Activated T-cell treated with anti-CD3 and anti-CD28 coated beads for 24 hours (primary cell): ENCODE results near the gene CD99L2.

ENCODE experiments used
- DNase-seq: peaks from one replicate; pipeline ENCODE4 v3.0.0-alpha.2; 2020; ENCODE audit warnings: low read depth

CD99L2 gene

DNA sequence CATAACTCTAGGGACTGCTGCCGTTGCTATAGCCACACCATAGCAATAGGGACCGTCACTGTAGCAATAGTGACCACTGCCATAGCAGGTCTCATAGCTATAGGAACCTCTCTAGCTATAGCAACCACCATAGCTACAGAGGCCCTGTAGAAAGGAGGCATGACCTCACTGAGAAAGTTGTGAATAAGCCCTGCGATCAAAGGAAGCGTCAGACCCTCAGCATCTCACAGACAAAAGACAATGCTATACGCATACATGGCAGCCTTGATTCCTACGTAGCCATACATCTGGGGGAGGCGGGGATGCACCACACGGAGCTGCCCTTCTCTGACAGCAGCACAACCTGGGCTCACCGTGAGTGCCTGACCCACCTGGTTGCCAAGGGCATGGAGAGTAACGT lies 116.8 kb downstream of the CD99L2 start:
- no peak for DNase-seq

DNA sequence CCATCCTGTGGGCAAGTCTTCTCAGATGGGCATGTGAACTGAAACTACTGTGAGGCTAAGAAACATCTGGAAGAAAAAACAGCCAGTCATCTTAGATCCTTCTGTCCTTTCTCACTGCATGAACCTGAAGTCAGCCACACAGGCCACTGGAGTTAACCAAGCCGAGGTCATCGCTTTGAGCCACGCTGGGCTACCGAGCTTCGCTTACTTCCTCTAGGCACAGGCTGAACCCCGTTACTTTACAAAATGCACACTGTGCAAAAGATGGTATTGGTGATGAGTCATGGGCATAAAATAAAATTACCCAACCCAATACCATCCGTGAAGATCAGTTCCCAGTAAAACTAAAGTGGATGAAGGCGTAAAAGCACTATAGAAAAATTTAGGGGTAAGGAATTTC lies 119.1 kb downstream of the CD99L2 start:
- DNase-seq = no peak

DNA sequence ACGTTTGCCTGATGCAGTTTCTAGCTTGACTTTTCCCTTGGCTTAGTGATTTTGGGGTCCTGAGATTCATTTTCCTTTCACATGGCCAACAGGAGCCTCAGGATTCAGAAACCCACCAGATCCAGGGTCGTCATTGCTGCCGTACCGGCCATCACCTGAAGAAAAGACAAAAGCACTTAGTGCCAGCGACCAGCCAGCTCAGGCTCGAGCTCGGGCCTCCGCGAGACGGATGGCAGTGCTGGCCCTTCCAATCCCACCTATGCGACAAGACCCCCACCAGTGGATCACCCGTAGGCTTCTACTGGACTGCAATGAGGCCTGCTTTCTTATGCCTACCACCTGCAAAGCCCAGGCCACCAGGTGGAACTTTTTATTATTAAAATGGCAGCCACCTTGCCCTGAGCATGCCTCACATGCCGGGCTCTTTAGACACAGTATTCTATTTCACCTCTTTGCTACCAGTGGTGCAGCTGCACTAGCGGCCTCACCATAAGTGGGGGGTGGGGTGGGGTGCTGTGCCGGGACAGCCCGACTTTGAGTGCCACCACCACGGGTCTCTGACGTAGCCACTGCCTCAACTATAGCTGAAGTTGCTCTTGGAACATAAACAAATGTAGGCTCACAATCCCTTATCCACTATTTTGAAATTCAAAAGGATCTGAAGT lies 121.0 kb downstream of the CD99L2 start:
- no peak for DNase-seq

DNA sequence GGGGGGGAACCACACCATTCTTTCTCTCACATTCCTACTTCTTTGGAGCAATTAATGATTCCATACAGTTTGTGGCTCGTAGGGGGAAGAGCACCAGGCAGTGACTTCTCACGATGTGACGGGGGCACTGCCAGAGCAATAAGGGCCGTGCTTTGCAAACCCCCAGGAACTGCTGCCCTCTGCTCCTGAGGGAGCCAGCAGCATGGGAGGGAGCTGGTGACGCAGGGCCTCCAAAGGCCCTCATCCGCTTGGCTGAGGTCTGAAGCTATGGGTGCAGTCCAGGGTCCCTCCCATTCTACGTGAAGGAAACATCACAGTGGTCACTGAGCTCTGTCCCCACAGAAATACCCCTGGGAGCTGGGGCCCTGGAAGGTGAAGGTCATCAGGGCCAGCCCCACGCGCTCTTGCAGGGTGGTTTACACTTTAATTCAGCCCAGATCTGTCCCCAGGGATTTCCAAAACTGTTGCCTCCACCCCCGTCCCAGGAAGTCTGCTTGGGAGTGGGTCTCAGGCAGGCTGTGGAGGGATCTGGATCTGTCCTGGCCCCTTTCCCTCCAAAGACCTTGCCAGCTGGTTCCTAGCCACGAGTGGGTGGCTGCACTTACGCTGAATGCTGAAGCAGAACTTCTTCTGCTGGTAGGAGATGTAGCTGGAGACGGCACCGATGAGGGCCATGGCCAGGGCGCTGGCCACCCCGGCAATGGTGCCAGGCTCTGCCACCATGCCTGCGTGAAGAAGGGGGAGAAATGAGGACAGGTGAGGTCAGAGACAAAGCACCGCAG lies 122.7 kb downstream of the CD99L2 start:
- no peak for DNase-seq

DNA sequence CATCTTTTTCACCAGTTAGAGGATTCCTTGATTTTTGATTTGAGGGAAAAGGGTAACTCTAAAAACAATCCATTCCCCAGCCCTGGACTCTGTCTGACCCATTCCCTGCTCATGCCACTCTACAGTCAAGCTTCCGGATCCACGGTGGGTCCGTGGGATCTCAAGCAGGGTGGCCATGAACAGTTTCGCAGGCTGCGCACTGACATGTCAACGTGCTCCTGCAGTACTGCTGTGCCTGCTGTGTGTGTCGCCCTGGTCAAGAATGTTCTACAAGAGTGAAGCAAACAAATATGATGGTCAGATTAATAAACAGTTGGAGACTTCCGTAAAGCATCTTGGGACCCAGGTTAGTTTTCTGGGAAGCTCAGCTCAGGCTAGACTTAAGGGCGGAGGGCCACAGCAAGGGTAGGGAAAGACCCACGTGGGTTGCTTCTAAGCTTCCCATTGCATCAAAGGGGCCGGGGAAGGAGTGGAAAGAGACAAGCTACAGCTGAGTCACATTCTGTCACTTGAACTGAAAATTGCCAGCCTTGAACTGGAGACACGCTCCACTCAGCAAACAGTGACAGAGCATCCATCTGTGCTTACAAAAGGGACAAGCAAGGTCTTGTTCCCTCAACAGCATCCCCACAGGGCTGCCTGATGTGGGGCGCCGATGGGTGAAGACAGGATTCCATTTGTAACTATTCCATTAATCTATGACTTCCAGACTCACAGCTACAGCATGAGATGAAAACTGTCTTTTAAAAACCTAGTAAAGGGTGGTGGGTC lies 123.5 kb downstream of the CD99L2 start:
- no peak for DNase-seq

DNA sequence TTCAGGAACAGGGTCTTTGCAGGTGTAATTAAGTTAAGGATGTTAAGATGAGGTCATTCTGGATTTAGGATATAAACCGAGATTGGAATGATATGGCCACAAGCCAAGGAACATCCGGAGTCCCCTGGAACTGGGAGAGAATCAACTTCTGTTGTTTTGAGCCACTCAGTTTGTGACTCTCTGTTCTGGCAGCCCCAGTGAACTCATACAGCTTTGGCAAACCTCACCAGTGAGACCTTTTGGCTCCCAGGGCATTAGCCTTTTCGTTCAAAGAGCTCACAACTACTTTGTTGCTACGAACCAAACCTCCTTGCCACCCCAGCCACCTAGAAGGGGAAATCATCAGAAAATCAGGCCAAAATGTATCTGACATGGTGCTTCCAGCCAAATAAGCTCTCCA lies 124.8 kb downstream of the CD99L2 start:
- no peak for DNase-seq

DNA sequence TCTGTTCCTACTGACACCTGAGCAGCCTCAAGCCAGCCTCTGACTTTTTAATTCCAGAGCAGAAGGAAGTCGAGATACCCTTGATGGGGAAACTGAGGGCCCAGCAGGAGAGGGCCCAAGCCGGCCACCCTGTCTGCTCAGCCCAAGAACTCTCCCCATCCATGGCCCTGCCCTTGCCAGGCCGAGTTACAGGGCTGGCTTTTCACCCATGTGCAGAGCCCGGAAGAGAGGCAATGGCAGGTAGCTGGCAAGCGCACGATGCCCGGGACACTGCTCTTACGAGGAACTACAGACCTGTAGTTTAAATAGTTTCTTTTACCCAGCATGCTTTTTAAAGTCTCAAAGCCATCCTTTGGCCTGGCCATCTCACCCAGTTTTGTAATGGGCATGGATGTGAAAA lies 125.4 kb downstream of the CD99L2 start:
- no peak for DNase-seq

DNA sequence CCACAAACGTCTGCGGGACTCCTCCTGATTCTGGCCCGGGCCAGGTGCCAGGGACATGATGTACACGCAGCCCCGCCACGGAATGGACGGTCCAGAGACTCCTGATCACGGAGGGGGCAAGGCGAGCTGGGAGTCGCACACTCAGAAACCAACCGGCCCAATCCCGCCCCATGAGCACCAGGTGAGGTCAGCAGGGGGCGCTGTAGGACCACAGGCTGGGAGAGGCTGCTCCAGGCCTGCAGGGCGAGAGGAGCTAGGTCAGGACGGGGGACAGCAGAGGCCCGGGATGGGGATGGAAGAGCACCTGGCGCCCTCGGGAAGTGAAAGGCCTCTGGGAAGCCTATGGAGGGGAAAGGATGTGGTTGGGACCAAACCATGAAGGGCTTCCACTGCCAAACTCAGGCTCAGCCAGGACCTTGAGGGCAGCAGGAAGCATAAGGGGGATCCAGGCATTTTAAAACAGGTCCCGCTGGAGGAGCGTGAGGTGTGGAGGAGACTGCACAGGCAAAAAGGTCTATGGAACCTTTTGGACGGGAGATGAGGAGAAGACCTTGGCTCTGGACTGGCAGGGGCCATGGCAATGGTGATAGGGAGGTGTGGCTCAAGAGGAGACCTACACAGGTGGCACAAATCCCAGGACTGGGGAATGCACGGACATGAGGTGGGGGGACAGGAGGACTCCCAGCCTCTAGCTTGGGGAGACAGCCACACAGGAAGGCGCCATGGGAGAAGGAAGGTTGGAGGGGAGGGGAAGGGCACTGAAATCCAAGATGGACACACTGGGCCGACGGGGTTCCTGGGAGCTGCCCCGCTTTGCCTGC lies 126.1 kb downstream of the CD99L2 start:
- DNase-seq = peak; percentile 66

DNA sequence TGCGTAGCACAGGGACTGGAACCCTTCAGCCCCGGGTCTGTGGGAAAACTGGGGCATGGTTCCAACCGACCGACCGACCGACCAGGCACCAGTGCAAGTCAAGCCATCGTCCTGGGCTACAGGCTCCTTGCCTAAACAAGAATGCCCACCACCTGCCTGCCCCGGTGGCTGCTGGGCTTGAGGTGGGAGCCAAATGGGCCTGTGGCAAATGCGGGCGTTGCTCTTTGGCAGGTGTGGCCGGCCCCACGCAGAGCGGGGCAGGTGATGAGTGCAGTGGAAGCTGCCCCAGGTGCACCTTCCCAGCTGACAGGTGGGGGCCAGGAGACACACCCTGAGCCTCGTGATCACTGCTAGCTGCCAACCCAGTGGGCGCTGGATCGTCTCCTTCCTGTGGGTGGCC lies 127.4 kb downstream of the CD99L2 start:
- no peak for DNase-seq

DNA sequence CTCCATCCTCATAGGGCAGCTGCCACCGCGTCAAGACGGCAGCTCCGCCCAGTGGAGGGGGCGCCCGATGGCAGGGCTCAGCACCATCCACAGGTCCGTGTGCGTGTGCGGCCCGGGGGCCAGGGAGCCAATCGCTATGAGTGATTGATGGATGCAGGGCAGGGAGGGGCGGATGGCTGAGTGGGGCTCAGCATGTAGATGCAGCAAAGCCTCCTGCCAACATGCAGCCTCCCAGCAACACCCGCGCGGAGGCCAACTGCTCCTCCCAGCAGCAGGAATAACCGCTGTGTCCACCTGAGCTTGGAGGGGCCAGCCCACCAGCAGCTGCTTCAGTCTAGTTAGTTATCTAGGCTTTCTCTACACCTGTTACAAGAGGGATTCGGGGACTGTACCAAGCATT lies 127.8 kb downstream of the CD99L2 start:
- DNase-seq = no peak

DNA sequence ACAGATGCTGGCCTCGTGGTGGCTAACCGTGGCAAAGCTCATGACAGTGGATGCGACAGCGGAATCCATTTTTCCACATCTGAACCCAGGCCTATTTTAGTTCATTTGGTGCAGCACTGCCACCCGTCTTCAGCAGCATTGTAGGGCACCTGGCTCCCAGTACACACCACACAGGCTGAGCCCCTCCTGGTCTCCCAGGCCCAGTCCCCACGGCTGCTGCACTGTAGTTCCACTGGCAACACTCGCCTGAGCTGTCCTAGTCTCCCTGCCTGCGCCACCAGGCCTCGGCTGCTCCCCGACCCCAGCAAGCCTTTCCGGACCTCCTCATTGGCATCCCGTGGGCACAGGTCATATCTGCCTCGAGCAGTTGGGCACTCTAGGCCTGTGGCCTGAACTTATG lies 129.1 kb downstream of the CD99L2 start:
- DNase-seq = no peak

DNA sequence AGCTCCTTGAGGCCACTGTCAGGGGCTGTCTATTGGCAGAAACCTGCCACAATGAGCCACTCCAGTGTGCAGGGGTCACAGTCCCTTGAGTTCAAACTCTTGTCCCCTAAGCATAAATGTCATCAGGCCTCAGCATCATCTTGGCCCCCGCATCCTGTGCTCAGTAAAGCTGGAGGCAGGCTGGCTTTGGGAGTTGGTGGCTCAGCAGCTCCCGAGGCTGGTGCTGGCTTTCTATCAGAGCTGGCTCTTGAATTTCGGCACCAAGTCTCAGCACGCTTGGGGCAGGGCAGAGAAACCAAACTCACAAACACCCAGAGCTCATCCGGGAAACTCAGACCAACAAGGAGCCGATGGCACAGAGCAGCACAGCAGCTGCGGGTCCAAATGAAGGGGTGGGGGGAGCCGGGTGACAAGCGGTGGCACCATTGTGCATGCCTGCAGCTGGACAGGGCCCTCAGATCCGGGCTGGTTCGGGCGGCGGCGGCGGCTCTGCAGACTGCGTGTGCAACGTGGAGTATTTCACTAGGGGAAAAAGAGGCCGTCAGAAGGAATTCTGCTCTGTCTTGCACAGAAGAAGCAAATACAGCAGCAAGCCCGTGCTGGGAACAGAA lies 129.8 kb downstream of the CD99L2 start:
- DNase-seq = no peak

DNA sequence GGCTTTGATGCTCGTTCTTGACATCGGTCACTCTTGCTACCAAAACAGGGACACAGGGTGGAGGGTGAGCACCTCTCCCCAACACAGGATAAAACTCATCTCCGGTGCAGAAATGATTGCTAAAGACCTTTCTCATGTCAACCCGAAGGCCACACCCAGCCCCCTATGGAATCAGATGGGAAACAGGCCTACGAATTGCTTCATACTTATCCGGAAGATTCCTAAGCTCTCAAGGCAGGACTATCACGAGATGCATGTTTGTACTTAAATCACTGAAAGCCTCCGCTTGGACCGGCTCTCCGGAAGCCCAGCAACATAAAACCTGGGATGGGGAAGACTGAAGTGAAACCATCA lies 130.4 kb downstream of the CD99L2 start:
- DNase-seq = no peak

DNA sequence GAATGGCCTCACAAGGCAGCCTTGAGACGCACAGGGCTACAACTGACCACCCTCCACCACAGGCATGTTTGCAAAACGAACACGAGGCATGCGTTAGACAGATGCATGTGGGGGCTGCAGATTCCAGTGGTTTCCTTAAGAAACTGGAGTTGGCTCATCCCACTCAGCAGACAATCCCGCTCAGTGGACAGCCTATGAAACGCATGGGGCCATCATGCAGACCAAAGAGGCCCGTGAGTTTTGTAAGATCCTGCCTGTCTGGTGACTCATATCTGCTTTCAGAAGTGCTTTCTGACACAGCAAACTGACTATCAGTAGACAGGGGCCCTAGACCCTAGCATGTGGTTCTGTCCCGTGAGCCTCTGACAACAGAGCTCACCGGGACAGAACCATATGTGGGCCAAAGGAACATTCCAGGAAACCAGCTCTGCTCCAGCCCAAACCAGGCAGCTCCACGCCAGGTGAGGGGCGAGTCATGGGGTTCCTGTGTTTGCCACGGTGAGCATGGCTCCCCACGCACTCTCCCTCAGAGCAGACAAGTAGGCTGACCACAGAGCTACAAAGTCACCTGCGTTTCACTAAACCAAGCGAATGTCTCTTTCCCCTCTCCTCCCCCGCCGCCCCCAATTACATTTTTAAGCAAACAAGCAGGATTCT lies 130.9 kb downstream of the CD99L2 start:
- DNase-seq = peak; percentile 1

DNA sequence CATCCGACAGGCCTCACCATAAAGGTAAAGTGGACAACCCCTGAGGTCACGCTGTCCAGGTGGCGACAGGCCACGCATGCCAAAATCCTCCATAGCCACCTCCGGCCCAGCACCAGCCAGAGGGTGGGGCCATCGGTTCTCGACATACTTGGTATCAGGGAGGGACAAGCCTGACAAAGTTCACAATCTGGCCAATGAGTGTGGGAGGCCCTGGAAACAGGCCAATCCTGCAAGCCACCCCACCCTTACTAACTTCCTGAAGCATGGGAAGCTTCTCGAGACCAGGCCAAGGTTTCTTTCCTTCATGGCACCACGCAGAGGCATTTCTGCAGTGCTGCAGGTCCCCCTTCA lies 131.4 kb downstream of the CD99L2 start:
- DNase-seq = no peak

DNA sequence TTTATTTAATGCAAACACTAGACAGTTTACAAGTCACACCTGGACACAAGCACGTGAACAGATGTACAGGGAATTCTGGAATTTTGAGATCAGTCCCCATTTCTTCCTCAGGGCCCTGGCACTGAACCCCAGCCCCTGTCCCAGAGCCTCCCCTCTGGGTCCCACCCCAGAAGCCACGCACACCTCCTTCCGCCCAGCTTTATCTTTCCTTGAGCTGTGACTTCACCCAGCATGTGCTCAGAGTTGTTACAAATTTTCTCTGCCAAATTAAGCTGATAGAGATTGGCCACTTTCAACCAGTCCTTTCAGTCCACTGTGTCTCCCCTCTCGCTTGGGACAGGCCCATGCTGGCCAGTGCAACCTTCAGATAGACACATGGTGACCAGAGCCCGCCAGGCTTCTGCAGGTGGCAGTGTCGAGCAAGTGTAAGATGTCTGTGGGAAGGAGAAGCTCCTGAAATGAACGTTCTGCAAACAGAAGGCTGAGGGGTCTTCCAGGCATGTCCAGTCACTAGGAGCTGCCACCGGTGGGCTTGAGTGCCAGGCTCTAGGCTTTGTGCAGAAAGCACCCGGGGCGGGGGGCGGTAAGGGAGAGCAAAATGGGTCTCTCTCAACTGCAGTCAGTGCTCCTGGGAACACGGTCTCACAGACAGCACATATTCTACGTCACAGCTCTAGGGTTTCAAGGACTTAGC lies 132.0 kb downstream of the CD99L2 start:
- DNase-seq = no peak

DNA sequence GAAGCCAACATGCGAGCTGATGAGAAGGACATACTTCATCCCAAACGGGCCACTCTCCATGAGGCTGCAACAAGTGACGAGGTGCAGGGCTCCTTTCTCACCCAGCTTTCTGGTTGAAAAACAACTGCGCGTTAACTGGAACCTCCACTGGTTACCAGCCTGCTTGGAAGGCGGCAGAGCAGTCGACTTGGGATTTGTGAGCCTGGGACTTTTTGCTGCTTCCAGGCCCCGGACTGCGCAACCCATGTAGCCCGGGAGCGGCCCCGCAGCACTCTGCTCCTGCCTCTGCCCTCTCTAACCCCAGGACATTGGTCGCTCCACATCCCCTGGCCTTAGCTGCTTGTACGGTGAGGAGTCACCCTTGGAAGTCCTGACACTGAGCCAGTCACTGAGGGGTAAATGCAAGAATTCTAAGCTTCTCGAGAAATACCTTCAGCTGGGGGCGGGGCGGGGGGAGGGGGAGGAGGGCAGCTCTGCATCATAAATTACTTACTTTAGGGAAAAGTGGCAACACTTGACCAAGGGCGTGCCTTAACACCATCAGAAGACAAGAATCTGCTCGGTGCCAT lies 132.6 kb downstream of the CD99L2 start:
- DNase-seq = no peak

DNA sequence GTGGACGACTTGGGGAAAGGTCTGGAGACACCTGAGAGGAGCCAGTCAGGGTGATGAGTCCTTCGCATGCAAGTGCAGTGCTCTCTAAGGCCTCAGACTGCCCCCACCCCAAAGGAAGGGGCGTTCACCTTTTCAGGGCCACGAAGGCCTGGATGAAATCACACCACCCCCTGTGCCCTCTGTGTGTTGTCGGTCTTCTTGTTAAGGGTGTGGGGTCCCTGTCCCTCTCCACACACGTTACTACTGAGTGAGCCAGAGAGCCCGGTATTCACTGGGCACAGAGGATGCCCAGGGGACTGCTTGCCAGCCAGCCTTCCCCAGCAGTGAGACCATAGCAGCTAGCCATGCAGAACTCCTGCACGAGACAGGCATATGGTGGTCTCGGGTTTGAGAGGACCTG lies 133.2 kb downstream of the CD99L2 start:
- no peak for DNase-seq

DNA sequence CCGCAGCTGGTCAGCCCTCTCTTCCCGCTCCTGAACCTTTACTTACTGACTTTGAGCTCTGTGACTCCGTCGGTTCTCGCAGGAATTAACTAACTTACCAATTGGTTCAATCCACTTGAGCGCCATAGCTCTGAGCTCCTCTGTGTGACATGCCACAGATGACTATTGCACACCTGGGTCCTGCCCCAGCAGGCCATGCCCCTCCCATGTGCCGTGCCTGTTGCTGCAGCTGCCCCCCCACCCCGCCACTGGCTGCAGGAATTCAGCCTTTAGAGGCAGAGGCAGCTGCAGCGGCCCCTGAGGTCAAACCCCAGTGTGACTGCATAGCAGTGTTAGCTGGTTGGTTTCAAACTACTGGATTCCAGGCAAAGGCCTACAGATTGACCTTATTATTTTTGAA lies 134.7 kb downstream of the CD99L2 start:
- no peak for DNase-seq

DNA sequence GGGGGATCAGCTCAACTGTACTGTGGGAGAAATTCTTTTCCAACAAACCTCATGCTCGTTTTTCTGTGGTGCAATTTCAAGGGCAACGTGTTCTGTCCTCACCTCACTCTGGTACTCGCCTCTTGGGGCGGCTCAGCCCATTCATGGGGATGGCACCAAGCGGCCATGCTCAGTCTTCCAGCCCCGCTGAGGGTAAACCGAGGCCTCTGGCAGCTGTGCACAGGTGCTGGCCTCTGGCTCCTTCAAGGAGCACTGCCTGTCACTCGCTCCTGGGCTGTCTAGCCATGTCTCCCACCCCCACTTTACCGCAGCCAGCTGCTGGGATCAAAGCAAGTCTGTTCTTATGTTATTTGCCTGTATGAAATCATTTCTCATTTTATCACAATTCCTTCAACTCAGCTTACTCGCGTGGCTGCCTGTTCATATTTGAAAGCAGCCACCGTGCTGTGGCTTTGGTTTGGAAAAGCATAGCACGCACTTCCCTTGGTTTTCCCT lies 135.1 kb downstream of the CD99L2 start:
- no peak for DNase-seq
